Measurements from ENCODE around the gene GPC5.

DNA sequence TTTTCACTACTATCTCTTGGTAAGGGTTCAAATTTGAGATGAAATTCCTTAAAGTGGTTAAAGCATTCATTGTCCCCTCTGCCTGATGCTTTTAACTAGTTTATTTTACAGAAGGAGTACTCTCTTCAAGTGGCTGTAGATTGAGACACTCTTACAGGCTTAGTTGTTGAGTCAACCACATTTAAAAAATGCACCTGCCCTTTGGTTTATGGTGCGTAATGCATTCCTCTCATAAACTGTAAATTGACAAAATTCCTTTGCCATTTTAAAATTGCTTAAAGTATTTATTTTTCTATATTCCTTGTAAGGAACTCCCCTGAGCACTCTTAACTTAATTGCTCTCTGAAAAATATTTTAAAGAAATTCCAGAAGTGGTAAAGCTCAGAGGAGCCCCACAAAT is 826 bp upstream of the GPC5 start:
- TF ChIP-seq ZNF274 (CRISPR knock-in tag; IDR thresholded peaks at IDR 0.05) (no peak), ZNF674 (CRISPR knock-in tag; IDR thresholded peaks at IDR 0.05; ENCODE audit: low read depth) (no peak), TFAP4 (IDR thresholded peaks at IDR 0.05; ENCODE audit: borderline replicate concordance, low read depth) (no peak), NCOA1 (CRISPR knock-in tag; IDR thresholded peaks at IDR 0.05) (no peak), ATF6 (CRISPR knock-in tag; conservative IDR thresholded peaks at IDR 0.05) (no peak), NRL (CRISPR knock-in tag; IDR thresholded peaks at IDR 0.05; ENCODE audit: borderline replicate concordance) (no peak), KLF15 (CRISPR knock-in tag; IDR thresholded peaks at IDR 0.05; ENCODE audit: borderline replicate concordance) (no peak), POLR2G (IDR thresholded peaks at IDR 0.05; ENCODE audit: low read depth, low read length) (no peak)

Measured in HepG2 (cell line).